Measurements from ENCODE around the gene CATSPER1. TPM values are rescaled to one million over a fixed set of nuclear protein-coding genes. Genes with fewer than 3 reads are reported as not detected.

Gene CATSPER1
- total RNA-seq, 1 donor from 2014 or later, result 0.29 TPM

DNA sequence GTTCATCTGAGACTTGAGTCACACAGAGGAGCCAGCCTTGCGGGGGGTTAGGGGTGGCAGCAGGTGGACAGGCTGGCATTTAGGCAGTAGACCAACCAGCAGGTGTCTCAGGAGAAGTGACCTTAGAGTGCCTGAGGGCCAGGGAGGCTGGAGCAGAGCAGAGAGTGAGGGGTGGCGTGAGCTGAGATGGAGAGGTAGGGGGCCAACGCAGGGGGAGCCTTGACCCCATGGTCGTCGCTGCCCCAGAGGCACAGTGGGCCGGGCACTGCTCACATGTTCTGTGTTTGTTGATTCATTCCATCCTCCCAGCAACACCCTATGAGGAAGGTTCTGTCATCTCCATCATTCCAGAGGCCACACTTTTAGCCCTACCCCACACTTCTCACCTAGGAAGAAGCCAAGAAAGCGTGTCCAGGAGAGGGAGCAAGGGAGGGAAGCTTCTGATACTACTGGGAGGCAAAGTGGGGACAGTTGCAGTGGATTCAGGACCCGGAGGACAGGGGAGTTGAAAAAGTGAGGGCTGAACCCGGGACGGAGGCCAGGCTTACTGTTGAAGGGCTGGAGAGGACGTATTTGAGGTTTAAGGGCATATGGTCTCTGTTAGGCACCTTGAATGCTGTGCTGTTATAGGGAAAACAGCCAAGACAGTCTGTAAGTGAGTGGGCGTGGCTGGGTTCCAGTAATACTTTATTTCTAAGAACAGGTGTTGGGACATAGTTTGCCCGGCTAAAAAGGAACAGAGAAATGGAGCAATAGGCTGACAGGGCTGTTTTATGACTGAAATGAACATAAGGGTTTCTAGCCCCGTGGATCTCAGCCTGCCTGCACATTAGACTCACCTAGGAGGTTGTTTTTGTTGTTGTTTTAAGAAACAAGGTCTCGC, 57.4 kb downstream of the CATSPER1 start:
- DNase-seq (ENCODE audit: low read depth), result no peak
- TF ChIP-seq, protein P1, sequence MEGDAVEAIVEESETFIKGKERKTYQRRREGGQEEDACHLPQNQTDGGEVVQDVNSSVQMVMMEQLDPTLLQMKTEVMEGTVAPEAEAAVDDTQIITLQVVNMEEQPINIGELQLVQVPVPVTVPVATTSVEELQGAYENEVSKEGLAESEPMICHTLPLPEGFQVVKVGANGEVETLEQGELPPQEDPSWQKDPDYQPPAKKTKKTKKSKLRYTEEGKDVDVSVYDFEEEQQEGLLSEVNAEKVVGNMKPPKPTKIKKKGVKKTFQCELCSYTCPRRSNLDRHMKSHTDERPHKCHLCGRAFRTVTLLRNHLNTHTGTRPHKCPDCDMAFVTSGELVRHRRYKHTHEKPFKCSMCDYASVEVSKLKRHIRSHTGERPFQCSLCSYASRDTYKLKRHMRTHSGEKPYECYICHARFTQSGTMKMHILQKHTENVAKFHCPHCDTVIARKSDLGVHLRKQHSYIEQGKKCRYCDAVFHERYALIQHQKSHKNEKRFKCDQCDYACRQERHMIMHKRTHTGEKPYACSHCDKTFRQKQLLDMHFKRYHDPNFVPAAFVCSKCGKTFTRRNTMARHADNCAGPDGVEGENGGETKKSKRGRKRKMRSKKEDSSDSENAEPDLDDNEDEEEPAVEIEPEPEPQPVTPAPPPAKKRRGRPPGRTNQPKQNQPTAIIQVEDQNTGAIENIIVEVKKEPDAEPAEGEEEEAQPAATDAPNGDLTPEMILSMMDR (IDR thresholded peaks at IDR 0.05; ENCODE audit: insufficient read depth, low read length, poor library complexity, severe bottlenecking), result no peak
- H3K27me3 ChIP-seq (ENCODE audit: control insufficient read depth, insufficient read depth, low read length), result no peaks in the 10 kb centered on the region
- no peak overlapping the region for H3K4me3 ChIP-seq (ENCODE audit: low read depth, low read length)
- peaks cover 2% of the 10 kb centered on the region for H3K36me3 ChIP-seq (ENCODE audit: control insufficient read depth, insufficient read depth, low read length)

DNA sequence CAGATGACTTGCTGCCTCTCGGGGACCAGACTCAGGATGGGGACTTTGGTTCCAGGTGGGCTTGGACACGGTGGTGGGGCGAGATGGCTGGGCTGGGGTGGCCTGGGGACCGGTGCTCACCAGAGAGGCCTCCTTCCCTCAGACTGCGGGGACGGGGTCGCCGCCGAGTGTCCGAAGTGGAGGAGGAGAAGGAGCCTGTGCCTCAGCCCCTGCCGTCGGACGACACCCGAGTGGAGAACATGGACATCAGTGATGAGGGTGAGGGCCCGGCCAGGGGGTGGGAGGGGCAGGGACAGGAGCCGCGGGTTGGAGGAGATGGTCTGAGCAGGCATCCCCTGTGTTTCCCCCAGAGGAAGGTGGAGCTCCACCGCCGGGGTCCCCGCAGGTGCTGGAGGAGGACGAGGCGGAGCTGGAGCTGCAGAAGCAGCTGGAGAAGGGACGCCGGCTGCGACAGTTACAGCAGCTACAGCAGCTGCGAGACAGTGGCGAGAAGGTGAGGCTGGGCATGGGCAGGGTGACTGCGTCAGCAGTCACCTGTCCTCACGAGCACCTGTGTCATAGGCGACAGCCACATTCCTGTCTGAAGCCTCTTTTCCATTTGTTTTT, 58.8 kb downstream of the CATSPER1 start:
- H3K36me3 ChIP-seq (ENCODE audit: control insufficient read depth, insufficient read depth, low read length), result peaks cover 3% of the 10 kb centered on the region
- H3K27me3 ChIP-seq (ENCODE audit: control insufficient read depth, insufficient read depth, low read length), result no peaks in the 10 kb centered on the region
- no peak for DNase-seq (ENCODE audit: low read depth)
- TF ChIP-seq, protein P1 (IDR thresholded peaks at IDR 0.05; ENCODE audit: insufficient read depth, low read length, poor library complexity, severe bottlenecking), result no peak
- H3K4me3 ChIP-seq (ENCODE audit: low read depth, low read length), result no peak overlapping the region

Other genes with a start within 250 kb of the CATSPER1 start
- gene AP5B1, start 245.5 kb downstream of the CATSPER1 start, total RNA-seq, result 21.5 and 21.7 TPM in 2 replicates
- 15.8 and 17.8 TPM in 2 replicates for gene OVOL1, start 239.4 kb downstream of the CATSPER1 start, total RNA-seq
- gene SNX32, start 192.5 kb downstream of the CATSPER1 start, total RNA-seq, result 1.4 and 1.9 TPM in 2 replicates
- gene CFL1, start 168.3 kb downstream of the CATSPER1 start, total RNA-seq, result 1,640 and 1,825 TPM in 2 replicates
- 63.6 and 77.5 TPM in 2 replicates for gene MUS81, start 166.0 kb downstream of the CATSPER1 start, total RNA-seq
- 54.1 and 62.0 TPM in 2 replicates for gene EFEMP2, start 153.7 kb downstream of the CATSPER1 start, total RNA-seq
- gene CTSW, start 146.6 kb downstream of the CATSPER1 start, total RNA-seq, result not detected in 2 replicates
- 142 and 144 TPM in 2 replicates for gene FIBP, start 138.0 kb downstream of the CATSPER1 start, total RNA-seq
- gene CCDC85B, start 135.8 kb downstream of the CATSPER1 start, total RNA-seq, result 48.9 and 58.9 TPM in 2 replicates
- gene FOSL1, start 126.1 kb downstream of the CATSPER1 start, total RNA-seq, result 44.2 and 46.5 TPM in 2 replicates
- gene C11orf68, start 107.4 kb downstream of the CATSPER1 start, total RNA-seq, result 19.7 and 19.9 TPM in 2 replicates
- gene DRAP1, start 107.1 kb downstream of the CATSPER1 start, total RNA-seq, result 106 and 141 TPM in 2 replicates
- gene TSGA10IP, start 81.0 kb downstream of the CATSPER1 start, total RNA-seq, result not detected in 2 replicates
- gene SART1, start 64.7 kb downstream of the CATSPER1 start, total RNA-seq, result 32.6 and 37.2 TPM in 2 replicates
- gene EIF1AD, start 24.3 kb downstream of the CATSPER1 start, total RNA-seq, result 33.4 and 59.0 TPM in 2 replicates
- gene BANF1, start 24.0 kb downstream of the CATSPER1 start, total RNA-seq, result 73.8 and 87.3 TPM in 2 replicates
- gene CST6, start 14.5 kb downstream of the CATSPER1 start, total RNA-seq, result 59.8 and 61.3 TPM in 2 replicates
- gene GAL3ST3, start 22.7 kb upstream of the CATSPER1 start, total RNA-seq, result 0.96 and 4.4 TPM in 2 replicates
- 181 and 211 TPM in 2 replicates for gene SF3B2, start 25.9 kb upstream of the CATSPER1 start, total RNA-seq
- gene PACS1, start 43.8 kb upstream of the CATSPER1 start, total RNA-seq, result 29.4 and 35.4 TPM in 2 replicates
- gene KLC2, start 231.2 kb upstream of the CATSPER1 start, total RNA-seq, result 40.7 and 44.1 TPM in 2 replicates
- gene RAB1B, start 242.2 kb upstream of the CATSPER1 start, total RNA-seq, result 108 and 125 TPM in 2 replicates

Measured in kidney epithelial cell (primary cell).